Kidney (tissue), 14 donors: Measurements from ENCODE around the gene KIF3A. TPM values are rescaled to one million over a fixed set of nuclear protein-coding genes. Genes with fewer than 3 reads are reported as not detected.

Experiments used
- DNase-seq, 5 donors: peaks; one replicate each; pipeline ENCODE4 v3.0.0-alpha.2; 2013 to 2020
- FAIRE-seq: peaks from 2 replicates; lab custom pipeline; 2012; peaks lifted over from hg19 to GRCh38; lab: Jason Lieb, UNC
- H3K27ac ChIP-seq, 2 donors: one replicate each; pipeline ENCODE4 v1.7.0; 2013; ENCODE audit warnings: low read depth in 2 of 2, low read length in 2 of 2, inconsistent platforms in 1 of 2
- H3K27me3 ChIP-seq: one replicate; pipeline ENCODE4 v1.7.1; 2013; ENCODE audit warnings: low read length, inconsistent platforms; ENCODE audit not compliant: control insufficient read depth, insufficient read depth
- H3K36me3 ChIP-seq, 3 donors: one replicate each; pipeline versions ENCODE4 v1.7.0 to v1.7.1; 2013; ENCODE audit warnings: low read length in 3 of 3, control low read depth in 1 of 3, inconsistent platforms in 1 of 3; ENCODE audit not compliant: insufficient read depth in 3 of 3, control insufficient read depth in 2 of 3
- H3K4me1 ChIP-seq, 3 donors: one replicate each; pipeline versions ENCODE4 v1.7.0 to v1.7.1; 2013; ENCODE audit warnings: low read length in 3 of 3, inconsistent platforms in 1 of 3, low read depth in 1 of 3; ENCODE audit not compliant: control insufficient read depth in 2 of 3, insufficient read depth in 2 of 3
- H3K4me3 ChIP-seq, 3 donors: one replicate each; pipeline versions ENCODE4 v1.7.0 to v1.8.1; 2013; ENCODE audit warnings: low read length in 3 of 3, control low read depth in 1 of 3, inconsistent platforms in 1 of 3
- H3K9ac ChIP-seq, 3 donors: one replicate each; pipeline versions ENCODE4 v1.7.0 to v1.7.1; 2013; ENCODE audit warnings: low read length in 3 of 3, control low read depth in 1 of 3, inconsistent platforms in 1 of 3
- H3K9me3 ChIP-seq, 3 donors: one replicate each; pipeline versions ENCODE4 v1.7.0 to v1.7.1; 2013; ENCODE audit warnings: low read length in 3 of 3, control low read depth in 1 of 3, inconsistent platforms in 1 of 3; ENCODE audit not compliant: control insufficient read depth in 2 of 3, insufficient read depth in 1 of 3
- CTCF ChIP-seq: IDR thresholded peaks from 3 replicates; pipeline ENCODE4 v1.5.1; 2012; ENCODE audit warnings: mild to moderate bottlenecking, moderate library complexity, borderline replicate concordance; ENCODE audit not compliant: insufficient read depth; ENCODE audit errors: extremely low read depth
- intact Hi-C: fragments of 100-400 bp; cut with DNase I; formaldehyde crosslinking; loops from one replicate; pipeline ENCODE4 v1.11.1; 2022
- polyA plus RNA-seq: library from polyadenylated mRNA; stranded (reverse); fragments of 350-450 nt; fragmentation: Illumina TruSeq; extraction: RNeasy Lipid Tissue Mini Kit (QIAGEN cat#74804); gene quantifications from one replicate; pipeline ENCODE4 v1.2.3, GENCODE V29; 2014; ENCODE audit warnings: low read depth, low replicate concordance; ENCODE audit not compliant: insufficient read depth
- total RNA-seq: library from RNA; stranded (reverse); fragmentation: NEBNext Ultra II Directional; extraction: Animal tissue kit (Norgen Biotek cat#: 25700); gene quantifications from one replicate; pipeline ENCODE4 v1.2.1, GENCODE V29; 2021
- donor health status: control.
- donor health status: control.
- donor health status: control.
- donor health status: control.
- donor health status: control.
- donor health status: DM: yes; HTN: yes; CAD: no.
- donor health status: Normal renal cell carcinoma (clear cell type).

KIF3A gene
- total and polyA plus RNA-seq, 2 donors from 2014 or later: 7.1 to 13.9 TPM

GRCh38 chr5:132653716-132654115 is 83.6 kb downstream of the KIF3A start:
- FAIRE-seq: no peak
- intact Hi-C loops: no loop called here

GRCh38 chr5:132651838-132652469 is 85.4 kb downstream of the KIF3A start:
- DNase-seq (no peak), FAIRE-seq (no peak)
- H3K36me3 ChIP-seq: no peaks in the 10 kb centered on the region
- H3K9ac ChIP-seq: no peak overlapping the region
- peaks cover 2% of the 10 kb centered on the region for H3K27me3 ChIP-seq
- H3K27ac ChIP-seq: no peak overlapping the region
- H3K4me1 ChIP-seq: peaks cover 0 to 2% (median 0%) of the 10 kb centered on the region in 3 donors
- TF ChIP-seq CTCF: no peak
- H3K9me3 ChIP-seq: peaks cover 0 to 18% (median 0%) of the 10 kb centered on the region in 3 donors
- intact Hi-C loops: no loop called here
- no peak overlapping the region for H3K4me3 ChIP-seq

More at GRCh38 chr5:132653716-132654115, 83.6 kb downstream of the KIF3A start:
- Histone ChIP-seq H3K27me3 (peaks cover 2% of the 10 kb centered on the region), H3K9ac (no peak overlapping the region), H3K36me3 (no peaks in the 10 kb centered on the region), H3K4me3 (no peak overlapping the region), H3K9me3 (peaks cover 0 to 4% (median 0%) of the 10 kb centered on the region in 3 donors), H3K27ac (no peak overlapping the region), H3K4me1 (peaks cover 0 to 2% (median 0%) of the 10 kb centered on the region in 3 donors)
- DNase-seq: peak in 2 of 5 donors; percentile 14 to 47
- TF ChIP-seq CTCF: no peak

DNA sequence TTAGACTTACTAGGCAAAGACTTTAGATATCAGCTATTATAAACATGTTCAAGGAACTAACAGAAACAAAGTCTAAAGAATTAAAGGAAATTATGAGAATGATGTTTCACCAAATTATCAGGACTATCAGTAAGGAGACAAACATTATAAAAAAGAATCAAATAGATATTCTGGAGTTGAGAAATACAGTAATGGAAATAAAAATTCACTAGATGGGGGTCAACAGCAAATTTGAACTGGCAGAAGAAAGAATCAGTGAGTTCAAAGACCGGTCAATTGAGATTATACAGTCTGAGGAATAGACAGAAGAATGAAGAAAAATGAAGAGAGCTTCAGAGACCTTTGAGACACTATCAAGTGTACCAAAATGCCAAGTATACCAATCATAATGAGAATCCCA is 89.0 kb downstream of the KIF3A start:
- no peaks in the 10 kb centered on the region for H3K27me3 ChIP-seq
- no peak overlapping the region for H3K9ac ChIP-seq
- no peak overlapping the region for H3K27ac ChIP-seq
- TF ChIP-seq CTCF: no peak
- no peak overlapping the region for H3K4me3 ChIP-seq
- FAIRE-seq (no peak), DNase-seq (no peak)
- H3K36me3 ChIP-seq: peaks cover 0 to under 1% (median 0%) of the 10 kb centered on the region in 3 donors
- H3K4me1 ChIP-seq: no peaks in the 10 kb centered on the region
- intact Hi-C loops: no loop called here
- H3K9me3 ChIP-seq: peaks cover 0 to 18% (median 0%) of the 10 kb centered on the region in 3 donors
